Pancreas (tissue), 10 donors: ENCODE measurements around the gene TWSG1. TPM values are rescaled to one million over a fixed set of nuclear protein-coding genes. Genes with fewer than 3 reads are reported as not detected.
A peak's percentile ranks its signal among the peaks of the same experiment; 100 is the strongest.

Experiments used
- ATAC-seq, 4 donors: fragments of 200-7000 bp; cut with Tn5 transposase; one replicate each; pipeline versions ENCODE4 v1.8.0 to v1.9.1; 2020; ENCODE audit warnings: mild to moderate bottlenecking in 4 of 4, moderate library complexity in 4 of 4
- DNase-seq, 6 donors: peaks; one replicate each; pipeline ENCODE4 v3.0.0-alpha.2; 2020
- FAIRE-seq: peaks from 2 replicates; lab custom pipeline; 2012; peaks lifted over from hg19 to GRCh38; lab: Jason Lieb, UNC
- H3K27ac ChIP-seq, 4 donors: fragments of 200-600 bp; sonication (generic); 1 replicate in 3 of 4; 2 replicates in 1 of 4; pipeline versions ENCODE4 v1.5.0 to v1.8.0; 2020
- H3K27me3 ChIP-seq, 4 donors: fragments of 200-600 bp; one replicate each; pipeline ENCODE4 v1.8.0; 2021
- H3K36me3 ChIP-seq, 3 donors: fragments of 200-600 bp; sonication (generic) in 1 of 3; one replicate each; pipeline versions ENCODE4 v1.5.0 to v1.8.0; 2020 to 2021
- H3K4me1 ChIP-seq, 3 donors: fragments of 200-600 bp; one replicate each; pipeline ENCODE4 v1.8.0; 2021
- H3K4me3 ChIP-seq, 4 donors: fragments of 200-600 bp; sonication (generic) in 2 of 4; one replicate each; pipeline versions ENCODE4 v1.5.0 to v1.8.0; 2020 to 2021
- H3K9me3 ChIP-seq, 4 donors: fragments of 200-600 bp; one replicate each; pipeline ENCODE4 v1.8.0; 2021
- WGBS, 2 donors: extraction: QIAGEN DNeasy Blood & Tissue Kit; methylation state at CpG; one replicate each; pipeline ENCODE4 v1.1.7; 2013; 5-methylcytosine and 5-hydroxymethylcytosine counted together
- intact Hi-C, 3 donors: fragments of 100-400 bp; cut with DNase I; formaldehyde crosslinking; loops; one replicate each; pipeline versions ENCODE4 v1.11.1 to v1.14.2; 2022
- polyA plus RNA-seq, 2 donors: library from polyadenylated mRNA; stranded (reverse); fragments of 200-250 nt; gene quantifications; one replicate each; pipeline ENCODE4 v1.2.3, GENCODE V29; 2013
- total RNA-seq, 6 donors: library from RNA; stranded (reverse); fragmentation: NEBNext Ultra II Directional in 4 of 6; extraction: Animal tissue kit (Norgen Biotek cat#: 25700) in 4 of 6; gene quantifications; one replicate each; pipeline versions ENCODE4 v1.2.1 to v1.2.4, GENCODE V29; 2021 to 2023
- TF ChIP-seq, protein P1 (sequence below), 4 donors: fragments of 200-600 bp; sonication (generic) in 3 of 4; IDR thresholded peaks; one replicate each; pipeline versions ENCODE4 v1.5.0 to v1.8.0; 2021; ENCODE audit warnings: antibody characterized with exemption in 4 of 4
- donor health status: healthy with polysubstance abuse.
- donor health status: DM: no; HTN: no; CAD: no; lungs with moderate emphysema.
- donor health status: DM: no; HTN: no; CAD: no.
- donor health status: control.
- donor health status: control.
- donor health status: Bipolar disorder and iron deficiency.
- donor health status: DM: yes; HTN: yes; CAD: no.
- donor health status: DM: no; HTN: no; CAD: no.
- donor health status: DM: no; HTN: no; CAD: no.
- donor health status: DM: yes; HTN: yes; CAD: no.

The TWSG1 gene
- total and polyA plus RNA-seq, 8 donors, result 2.5 to 13.7 (median 6.1) TPM

DNA sequence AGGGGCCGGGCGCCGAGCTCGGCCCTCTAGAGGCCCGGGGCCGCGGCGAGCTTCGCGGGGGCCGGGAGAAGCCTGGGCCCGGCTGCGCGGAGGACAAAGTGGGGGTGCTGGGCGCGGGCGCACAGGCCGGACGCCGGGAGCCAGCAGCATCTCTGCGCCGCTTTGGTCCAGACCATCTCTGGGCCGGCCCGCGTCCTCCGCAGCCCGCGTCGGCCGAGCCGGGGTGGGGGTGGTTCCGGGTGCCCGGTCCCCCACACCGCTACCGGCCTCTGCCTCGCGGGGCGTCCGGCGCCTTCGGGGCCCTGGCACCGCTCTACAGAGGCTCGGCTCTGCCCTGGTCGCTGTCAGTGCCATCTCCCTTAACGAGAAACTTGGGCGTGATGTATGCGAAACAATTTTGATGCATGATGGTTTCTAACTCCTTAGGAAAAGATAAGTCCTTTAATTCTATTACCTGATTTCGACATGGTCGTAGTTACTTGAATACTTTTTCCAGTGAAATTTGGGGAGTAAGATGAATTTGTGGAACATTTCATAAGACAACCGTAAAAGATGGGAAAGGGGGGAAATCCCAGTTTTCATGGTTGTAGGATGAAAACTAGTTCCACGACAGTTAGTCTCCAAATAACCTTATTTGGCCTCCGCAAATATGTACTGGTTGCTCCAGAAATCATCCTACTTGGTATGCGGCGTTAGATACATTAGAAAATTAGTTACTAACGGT, 562 bp downstream of the TWSG1 start:
- H3K4me1 ChIP-seq, result peaks cover 0 to 9% (median 5%) of the 10 kb centered on the region in 3 donors
- H3K4me3 ChIP-seq, result peak overlapping the region; percentile 76 to 94 (median 86)
- no peak for DNase-seq
- H3K36me3 ChIP-seq, result no peaks in the 10 kb centered on the region
- intact Hi-C loops, result loop anchor here in 1 of 3 donors (10.0 kb wide), 1 partner anchor 260 kb away; no protein-coding TSS in a partner anchor
- FAIRE-seq, result no peak
- H3K27ac ChIP-seq, result peak overlapping the region in 3 of 4 donors; percentile 56 to 77 (median 74)
- no peaks in the 10 kb centered on the region for H3K27me3 ChIP-seq
- no peaks in the 10 kb centered on the region for H3K9me3 ChIP-seq
- peak; percentile 50 to 72 (median 66) for ATAC-seq
- TF ChIP-seq, protein P1, sequence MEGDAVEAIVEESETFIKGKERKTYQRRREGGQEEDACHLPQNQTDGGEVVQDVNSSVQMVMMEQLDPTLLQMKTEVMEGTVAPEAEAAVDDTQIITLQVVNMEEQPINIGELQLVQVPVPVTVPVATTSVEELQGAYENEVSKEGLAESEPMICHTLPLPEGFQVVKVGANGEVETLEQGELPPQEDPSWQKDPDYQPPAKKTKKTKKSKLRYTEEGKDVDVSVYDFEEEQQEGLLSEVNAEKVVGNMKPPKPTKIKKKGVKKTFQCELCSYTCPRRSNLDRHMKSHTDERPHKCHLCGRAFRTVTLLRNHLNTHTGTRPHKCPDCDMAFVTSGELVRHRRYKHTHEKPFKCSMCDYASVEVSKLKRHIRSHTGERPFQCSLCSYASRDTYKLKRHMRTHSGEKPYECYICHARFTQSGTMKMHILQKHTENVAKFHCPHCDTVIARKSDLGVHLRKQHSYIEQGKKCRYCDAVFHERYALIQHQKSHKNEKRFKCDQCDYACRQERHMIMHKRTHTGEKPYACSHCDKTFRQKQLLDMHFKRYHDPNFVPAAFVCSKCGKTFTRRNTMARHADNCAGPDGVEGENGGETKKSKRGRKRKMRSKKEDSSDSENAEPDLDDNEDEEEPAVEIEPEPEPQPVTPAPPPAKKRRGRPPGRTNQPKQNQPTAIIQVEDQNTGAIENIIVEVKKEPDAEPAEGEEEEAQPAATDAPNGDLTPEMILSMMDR (IDR thresholded peaks at IDR 0.05), result no peak
- WGBS, 2 donors, result 3 to 6% methylated on average over 42 to 55 of the region's 55 CpGs

DNA sequence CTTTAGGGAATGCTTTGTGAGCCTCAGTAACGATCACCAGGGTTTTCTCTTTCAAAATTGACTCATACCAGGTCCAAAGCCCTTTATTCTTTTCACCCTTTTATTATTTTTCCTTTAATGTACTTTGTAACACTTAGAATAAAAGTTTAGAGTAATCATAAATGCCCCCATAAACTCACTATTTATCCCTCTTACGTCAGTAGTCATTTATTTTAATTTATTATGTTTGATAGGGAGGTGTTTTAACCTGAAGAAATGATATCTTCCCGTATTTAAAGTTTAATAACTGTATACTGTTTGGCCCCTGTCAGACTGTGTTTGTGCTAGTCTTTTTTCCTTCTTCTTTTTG, 1.1 kb downstream of the TWSG1 start:
- Histone ChIP-seq H3K27ac (no peak overlapping the region), H3K27me3 (no peaks in the 10 kb centered on the region), H3K4me3 (peak overlapping the region in 2 of 4 donors; percentile 86 to 94), H3K9me3 (no peaks in the 10 kb centered on the region), H3K36me3 (no peaks in the 10 kb centered on the region), H3K4me1 (peaks cover 0 to 9% (median 5%) of the 10 kb centered on the region in 3 donors)
- 43 to 55% methylated on average over 3 of the region's 3 CpGs for WGBS, 2 donors
- FAIRE-seq, result no peak
- intact Hi-C loops, result loop anchor here in 1 of 3 donors (10.0 kb wide), 1 partner anchor 261 kb away; no protein-coding TSS in a partner anchor
- ATAC-seq, result no peak
- TF ChIP-seq, protein P1 (IDR thresholded peaks at IDR 0.05), result no peak
- DNase-seq, result no peak

DNA sequence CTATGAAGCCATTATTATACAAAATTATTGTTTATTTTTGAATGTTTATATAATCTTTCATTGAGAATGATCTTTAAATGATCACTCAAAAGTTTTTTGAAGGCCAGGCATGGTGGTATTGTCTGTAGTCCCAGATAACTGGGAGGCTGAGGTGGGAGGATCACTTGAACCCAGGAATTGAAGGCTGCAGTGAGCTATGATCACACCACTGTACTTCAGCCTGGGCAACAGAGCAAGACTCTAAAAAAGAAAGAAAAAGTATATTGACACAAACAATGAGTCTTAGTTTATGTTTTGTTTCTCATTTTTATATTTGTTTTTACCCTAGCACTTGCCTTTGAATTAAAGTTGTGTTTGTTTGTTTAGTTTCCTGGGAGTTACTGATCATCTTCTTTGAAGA, 2.3 kb downstream of the TWSG1 start:
- intact Hi-C loops, result loop anchor here in 1 of 3 donors (10.0 kb wide), 1 partner anchor 262 kb away; no protein-coding TSS in a partner anchor
- H3K4me1 ChIP-seq, result peaks cover 0 to 9% (median 5%) of the 10 kb centered on the region in 3 donors
- no peaks in the 10 kb centered on the region for H3K9me3 ChIP-seq
- no peaks in the 10 kb centered on the region for H3K27me3 ChIP-seq
- H3K36me3 ChIP-seq, result no peaks in the 10 kb centered on the region
- no peak overlapping the region for H3K4me3 ChIP-seq
- FAIRE-seq (no peak), ATAC-seq (no peak), DNase-seq (no peak)
- TF ChIP-seq, protein P1 (IDR thresholded peaks at IDR 0.05), result no peak
- H3K27ac ChIP-seq, result no peak overlapping the region

DNA sequence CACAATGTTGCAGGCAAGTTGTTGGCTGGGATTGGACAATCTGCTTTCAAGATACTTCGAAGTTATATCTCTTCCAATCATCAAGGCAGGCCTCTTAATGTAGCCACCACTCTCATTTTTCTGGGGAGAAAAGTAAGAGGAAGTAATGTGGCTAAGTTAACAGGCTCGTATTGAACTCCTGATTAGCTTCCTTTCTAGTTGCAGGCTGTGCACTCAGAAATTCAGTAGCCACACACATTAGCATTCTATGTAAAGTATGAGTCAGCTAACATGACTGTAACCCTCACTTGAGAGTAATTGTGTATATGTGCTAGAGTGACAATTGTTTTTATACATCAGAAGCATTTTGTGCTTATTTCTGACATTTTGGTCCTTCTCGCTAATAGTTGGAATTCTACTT, 3.3 kb downstream of the TWSG1 start:
- no peak for DNase-seq
- 69% methylated on average over 3 of the region's 3 CpGs for whole genome bisulfite sequencing, 2 donors
- no peaks in the 10 kb centered on the region for H3K9me3 ChIP-seq
- intact Hi-C loops, result loop anchor here in 1 of 3 donors (10.0 kb wide), 1 partner anchor 263 kb away; no protein-coding TSS in a partner anchor
- TF ChIP-seq, protein P1 (IDR thresholded peaks at IDR 0.05), result no peak
- ATAC-seq, result no peak
- H3K4me3 ChIP-seq, result no peak overlapping the region
- no peaks in the 10 kb centered on the region for H3K36me3 ChIP-seq
- no peaks in the 10 kb centered on the region for H3K27me3 ChIP-seq
- peaks cover 0 to 9% (median 5%) of the 10 kb centered on the region in 3 donors for H3K4me1 ChIP-seq
- H3K27ac ChIP-seq, result no peak overlapping the region
- FAIRE-seq, result no peak

DNA sequence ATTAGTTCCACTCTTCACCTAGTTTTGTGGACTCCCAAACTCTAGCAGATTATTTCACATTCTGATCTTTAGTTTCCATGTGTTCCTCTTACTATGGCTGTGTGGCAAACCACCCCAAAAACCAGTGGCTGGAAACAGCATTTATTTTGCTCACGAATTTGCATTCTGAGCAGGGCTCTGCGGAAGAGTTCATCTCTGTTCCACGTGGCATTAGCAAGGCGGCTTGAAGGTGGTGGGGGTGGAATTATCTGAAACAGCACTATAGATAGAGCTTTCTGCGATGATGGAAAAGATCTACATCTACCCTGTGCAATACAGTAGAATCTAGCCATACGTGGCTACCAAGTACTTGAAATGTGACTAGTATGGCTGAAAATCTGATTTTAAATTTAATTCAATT, 5.9 kb downstream of the TWSG1 start:
- TF ChIP-seq, protein P1 (IDR thresholded peaks at IDR 0.05), result no peak
- FAIRE-seq (no peak), ATAC-seq (no peak), DNase-seq (no peak)
- no peak overlapping the region for H3K27ac ChIP-seq
- H3K9me3 ChIP-seq, result no peaks in the 10 kb centered on the region
- H3K36me3 ChIP-seq, result no peaks in the 10 kb centered on the region
- no peak overlapping the region for H3K4me3 ChIP-seq
- 95% methylated on average over 6 of the region's 6 CpGs for WGBS, 2 donors
- H3K4me1 ChIP-seq, result peaks cover 0 to 5% (median 2%) of the 10 kb centered on the region in 3 donors
- intact Hi-C loops, result no loop called here
- H3K27me3 ChIP-seq, result no peaks in the 10 kb centered on the region
